Upper lobe of right lung (tissue), 1 donor: ENCODE measurements around the gene ADAMTSL3. TPM values are rescaled to one million over a fixed set of nuclear protein-coding genes. Genes with fewer than 3 reads are reported as not detected.

Source experiments
- ATAC-seq: fragments of 200-7000 bp; cut with Tn5 transposase; one replicate; pipeline ENCODE4 v1.9.1; 2020; ENCODE audit warnings: mild to moderate bottlenecking, moderate library complexity
- DNase-seq: peaks from one replicate; pipeline ENCODE4 v3.0.0-alpha.2; 2020
- H3K27ac ChIP-seq: fragments of 200-600 bp; one replicate; pipeline ENCODE4 v1.8.0; 2022
- H3K27me3 ChIP-seq: fragments of 200-600 bp; one replicate; pipeline ENCODE4 v1.8.0; 2022; ENCODE audit warnings: mild to moderate bottlenecking
- H3K36me3 ChIP-seq: fragments of 200-600 bp; one replicate; pipeline ENCODE4 v1.8.0; 2022
- H3K4me1 ChIP-seq: fragments of 200-600 bp; one replicate; pipeline ENCODE4 v1.8.0; 2022
- H3K4me3 ChIP-seq: fragments of 200-600 bp; one replicate; pipeline ENCODE4 v1.8.0; 2022; ENCODE audit warnings: mild to moderate bottlenecking
- H3K9me3 ChIP-seq: fragments of 200-600 bp; one replicate; pipeline ENCODE4 v1.8.0; 2022
- intact Hi-C: fragments of 100-400 bp; cut with DNase I; formaldehyde crosslinking; loops from one replicate; pipeline ENCODE4 v1.11.0; 2022
- total RNA-seq: library from RNA; stranded (reverse); fragmentation: NEBNext Ultra II Directional; extraction: Animal tissue kit (Norgen Biotek cat#: 25700); gene quantifications from one replicate; pipeline ENCODE4 v1.2.1, GENCODE V29; 2021
- TF ChIP-seq, protein P1 (sequence below): fragments of 200-600 bp; IDR thresholded peaks from one replicate; pipeline ENCODE4 v1.8.0; 2022; ENCODE audit warnings: antibody characterized with exemption
- donor health status: DM: no; HTN: yes; CAD: no; lungs with severe emphysema.

The ADAMTSL3 gene
- total RNA-seq, 1 donor from 2014 or later, result 26.2 TPM

DNA sequence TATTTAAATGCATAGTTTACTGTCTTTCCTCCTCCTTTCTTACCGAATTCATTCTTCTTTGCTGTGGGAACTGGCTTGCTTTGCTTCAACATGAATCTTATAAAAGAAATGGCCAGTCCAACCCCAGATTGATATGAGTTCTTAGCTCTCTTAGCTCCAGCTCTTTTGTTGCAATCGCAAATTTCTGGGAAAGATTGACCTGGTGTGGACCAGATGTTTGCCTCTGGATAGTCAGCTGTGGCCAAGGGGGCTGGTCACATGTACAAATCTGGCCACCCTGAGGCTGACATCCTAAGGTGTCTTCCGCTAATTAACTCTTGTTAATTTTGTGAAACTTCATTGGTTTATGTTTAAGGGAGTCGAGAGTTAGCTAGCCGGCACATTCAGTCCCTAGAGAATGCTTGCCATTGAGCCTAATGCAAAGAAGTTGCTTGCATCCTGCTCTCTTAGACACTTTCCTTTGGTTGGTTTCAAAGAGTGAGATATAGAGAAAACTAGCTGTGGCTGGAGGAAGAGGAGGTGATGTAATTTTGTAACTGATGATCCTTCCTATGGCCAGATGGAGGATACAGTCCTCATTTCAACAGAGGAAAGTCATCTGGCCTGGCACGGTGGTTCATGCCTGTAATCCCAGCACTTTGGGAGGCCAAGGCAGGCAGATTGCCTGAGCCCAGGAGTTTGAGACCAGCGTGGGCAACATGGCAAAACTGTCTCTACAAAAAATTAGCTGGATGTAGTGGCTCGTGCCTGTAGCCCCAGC, 162.4 kb downstream of the ADAMTSL3 start:
- no peak for ATAC-seq

GRCh38 chr15:83818591-83818990, 164.7 kb downstream of the ADAMTSL3 start:
- intact Hi-C loops, result no loop called here
- Histone ChIP-seq H3K27me3 (no peaks in the 10 kb centered on the region), H3K9me3 (no peaks in the 10 kb centered on the region), H3K4me1 (no peaks in the 10 kb centered on the region), H3K4me3 (no peak overlapping the region), H3K27ac (no peak overlapping the region), H3K36me3 (no peaks in the 10 kb centered on the region)
- ATAC-seq (no peak), DNase-seq (no peak)
- TF ChIP-seq, protein P1, sequence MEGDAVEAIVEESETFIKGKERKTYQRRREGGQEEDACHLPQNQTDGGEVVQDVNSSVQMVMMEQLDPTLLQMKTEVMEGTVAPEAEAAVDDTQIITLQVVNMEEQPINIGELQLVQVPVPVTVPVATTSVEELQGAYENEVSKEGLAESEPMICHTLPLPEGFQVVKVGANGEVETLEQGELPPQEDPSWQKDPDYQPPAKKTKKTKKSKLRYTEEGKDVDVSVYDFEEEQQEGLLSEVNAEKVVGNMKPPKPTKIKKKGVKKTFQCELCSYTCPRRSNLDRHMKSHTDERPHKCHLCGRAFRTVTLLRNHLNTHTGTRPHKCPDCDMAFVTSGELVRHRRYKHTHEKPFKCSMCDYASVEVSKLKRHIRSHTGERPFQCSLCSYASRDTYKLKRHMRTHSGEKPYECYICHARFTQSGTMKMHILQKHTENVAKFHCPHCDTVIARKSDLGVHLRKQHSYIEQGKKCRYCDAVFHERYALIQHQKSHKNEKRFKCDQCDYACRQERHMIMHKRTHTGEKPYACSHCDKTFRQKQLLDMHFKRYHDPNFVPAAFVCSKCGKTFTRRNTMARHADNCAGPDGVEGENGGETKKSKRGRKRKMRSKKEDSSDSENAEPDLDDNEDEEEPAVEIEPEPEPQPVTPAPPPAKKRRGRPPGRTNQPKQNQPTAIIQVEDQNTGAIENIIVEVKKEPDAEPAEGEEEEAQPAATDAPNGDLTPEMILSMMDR, result no peak

More for the DNA sequence above, 162.4 kb downstream of the ADAMTSL3 start:
- H3K36me3 ChIP-seq, result no peaks in the 10 kb centered on the region
- H3K4me1 ChIP-seq, result no peaks in the 10 kb centered on the region
- no peak for DNase-seq
- no peak overlapping the region for H3K4me3 ChIP-seq
- TF ChIP-seq, protein P1, result no peak
- intact Hi-C loops, result no loop called here
- no peak overlapping the region for H3K27ac ChIP-seq
- H3K9me3 ChIP-seq, result no peaks in the 10 kb centered on the region
- H3K27me3 ChIP-seq, result no peaks in the 10 kb centered on the region

- ATAC-seq, result no peak
- no peak overlapping the region for H3K27ac ChIP-seq
Measured at GRCh38 chr15:83830381-83830780, 176.5 kb downstream of the ADAMTSL3 start.

DNA sequence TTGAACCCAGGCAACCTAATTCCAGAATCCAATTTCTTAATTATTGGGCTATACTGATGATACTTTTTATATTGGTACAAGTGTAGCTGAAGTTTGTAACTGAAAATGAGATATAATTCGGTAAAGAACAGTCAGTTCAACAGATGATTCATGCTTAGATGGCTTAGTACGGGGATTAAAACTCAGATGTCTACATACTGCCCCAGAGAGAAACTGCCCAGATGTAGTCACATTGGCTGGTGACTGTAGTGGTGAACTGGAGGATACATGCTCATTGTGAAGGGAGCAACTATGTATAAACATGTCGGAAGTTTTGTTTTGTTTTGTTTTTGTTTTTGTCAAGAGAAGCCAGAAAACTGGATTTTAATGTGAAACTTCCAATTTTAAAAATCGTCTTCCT, 179.6 kb downstream of the ADAMTSL3 start:
- Histone ChIP-seq H3K4me1 (no peaks in the 10 kb centered on the region), H3K27me3 (no peaks in the 10 kb centered on the region), H3K4me3 (no peak overlapping the region), H3K36me3 (no peaks in the 10 kb centered on the region), H3K27ac (no peak overlapping the region), H3K9me3 (no peaks in the 10 kb centered on the region)
- ATAC-seq (no peak), DNase-seq (no peak)
- intact Hi-C loops, result no loop called here
- TF ChIP-seq, protein P1, result no peak

More at GRCh38 chr15:83830381-83830780, 176.5 kb downstream of the ADAMTSL3 start:
- no peak for DNase-seq
- intact Hi-C loops, result no loop called here
- no peaks in the 10 kb centered on the region for H3K36me3 ChIP-seq
- TF ChIP-seq, protein P1, result no peak
- H3K4me3 ChIP-seq, result no peak overlapping the region
- no peaks in the 10 kb centered on the region for H3K9me3 ChIP-seq
- H3K4me1 ChIP-seq, result no peaks in the 10 kb centered on the region
- no peaks in the 10 kb centered on the region for H3K27me3 ChIP-seq

DNA sequence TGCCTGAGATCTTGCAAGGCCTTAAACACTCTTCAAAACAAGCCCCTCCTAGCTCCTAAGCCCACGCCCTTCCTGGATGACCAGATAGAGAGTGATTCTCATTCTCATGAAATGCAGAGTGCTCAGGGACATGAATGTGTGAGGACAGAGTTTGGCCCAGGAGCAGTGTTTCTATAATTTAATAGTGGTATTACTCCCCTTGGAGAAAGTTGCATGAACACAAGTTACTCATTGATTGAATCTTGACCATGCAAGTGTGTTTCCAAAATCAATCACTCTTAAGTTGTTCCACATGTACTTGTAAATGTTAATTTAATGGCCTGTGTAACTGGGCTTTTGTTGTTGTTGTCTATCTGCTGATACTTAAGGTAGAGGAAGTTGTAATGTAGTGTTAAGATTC, 181.6 kb downstream of the ADAMTSL3 start:
- intact Hi-C loops, result no loop called here
- Histone ChIP-seq H3K4me1 (no peaks in the 10 kb centered on the region), H3K36me3 (no peaks in the 10 kb centered on the region), H3K27me3 (no peaks in the 10 kb centered on the region), H3K4me3 (no peak overlapping the region), H3K9me3 (no peaks in the 10 kb centered on the region), H3K27ac (no peak overlapping the region)
- TF ChIP-seq, protein P1, result no peak
- ATAC-seq, result no peak
- no peak for DNase-seq
